GM21723 (cell line): ENCODE data around the gene DENND5B.

Source experiments
- ATAC-seq: cut with Tn5 transposase; IDR thresholded peaks from one replicate; pipeline ENCODE4 v1.9.1; 2021; ENCODE audit warnings: mild to moderate bottlenecking, moderate library complexity; ENCODE audit not compliant: unreplicated experiment

DENND5B gene

GRCh38 chr12:31346267-31346666 lies 244.7 kb downstream of the DENND5B start:
- ATAC-seq: no peak

GRCh38 chr12:31343139-31343538 lies 247.8 kb downstream of the DENND5B start:
- no peak for ATAC-seq

DNA sequence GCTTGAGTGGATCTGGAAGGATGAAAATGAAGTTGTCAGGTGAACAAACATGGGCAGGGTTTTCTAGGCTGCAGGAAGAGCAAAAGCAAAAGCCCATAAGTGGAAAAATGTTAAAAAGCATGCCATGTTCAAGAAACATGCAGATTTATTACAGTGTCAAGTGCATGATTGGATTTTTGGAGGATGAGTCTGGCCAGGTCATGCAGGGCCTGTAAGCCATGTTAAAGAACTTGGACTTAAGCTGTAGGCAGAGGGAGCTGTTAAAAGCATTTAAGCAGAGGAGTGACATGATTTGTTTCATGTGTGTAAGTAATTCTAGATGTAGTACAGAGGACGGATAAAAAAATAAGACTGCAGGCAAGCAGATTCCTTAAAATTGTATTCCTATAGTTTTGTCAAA lies 248.7 kb downstream of the DENND5B start:
- no peak for ATAC-seq

- ATAC-seq: no peak
These were observed 250.9 kb downstream of the DENND5B start for GRCh38 chr12:31339831-31340622.

DNA sequence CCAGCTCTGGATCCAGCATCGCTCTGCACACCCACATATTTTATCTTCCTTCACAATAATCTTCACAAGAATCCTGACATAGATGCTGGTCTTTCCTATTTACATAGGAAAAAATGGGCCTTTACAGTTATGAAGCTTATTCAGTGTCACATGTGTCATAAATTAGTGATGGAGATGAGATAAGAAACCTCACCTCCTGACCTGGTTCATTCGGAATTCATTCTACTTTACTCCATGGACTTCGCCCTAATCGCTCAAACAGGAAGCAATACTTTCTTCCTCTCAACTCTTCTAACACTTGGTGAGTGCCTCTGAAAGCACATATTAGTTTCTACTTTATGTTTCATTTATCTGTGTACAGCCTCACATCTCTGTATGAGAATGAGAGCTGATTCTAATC lies 253.0 kb downstream of the DENND5B start:
- ATAC-seq: no peak
